SU-DHL-6 (cell line): ENCODE data around the gene GLS.

ENCODE experiments used
- H2AFZ ChIP-seq: fragments of 200-600 bp; sonication (generic); 2 replicates; pipeline ENCODE4 v1.6.1; 2014; ENCODE audit warnings: low read depth, mild to moderate bottlenecking, moderate library complexity, mixed read lengths, antibody characterized with exemption, low read length; ENCODE audit not compliant: severe bottlenecking
- H3F3A ChIP-seq: fragments of 200-600 bp; shearing (Covaris generic); 2 replicates; pipeline ENCODE4 v1.6.0; 2016; ENCODE audit warnings: antibody characterized with exemption, mild to moderate bottlenecking; ENCODE audit not compliant: insufficient read depth
- H3K27ac ChIP-seq: fragments of 200-600 bp; sonication (generic); 2 replicates; pipeline ENCODE4 v1.5.1; 2016; ENCODE audit warnings: low read depth, mild to moderate bottlenecking, low read length, moderate library complexity, mixed read lengths
- H3K27me3 ChIP-seq: fragments of 200-600 bp; sonication (generic), shearing (Covaris generic); 2 replicates; pipeline ENCODE4 v1.6.0; 2014; ENCODE audit warnings: mild to moderate bottlenecking, low read length
- H3K36me3 ChIP-seq: fragments of 200-600 bp; sonication (generic); 2 replicates; pipeline ENCODE4 v1.6.1; 2014; ENCODE audit warnings: mild to moderate bottlenecking, low read length, mixed read lengths
- H3K4me2 ChIP-seq: fragments of 300-600, 200-600 bp; shearing (Covaris generic), sonication (generic); 2 replicates; pipeline ENCODE4 v1.6.0; 2014; ENCODE audit warnings: low read length, low read depth, mild to moderate bottlenecking; ENCODE audit not compliant: poor library complexity, severe bottlenecking
- H3K4me3 ChIP-seq: fragments of 200-600 bp; sonication (generic); 2 replicates; pipeline ENCODE4 v1.5.1; 2014; ENCODE audit warnings: antibody characterized with exemption, low read length, mild to moderate bottlenecking, mixed read lengths; ENCODE audit not compliant: insufficient read depth, poor library complexity, severe bottlenecking
- H3K79me2 ChIP-seq: fragments of 200-600 bp; sonication (generic); 2 replicates; pipeline ENCODE4 v1.6.1; 2014; ENCODE audit warnings: mild to moderate bottlenecking, low read length, moderate library complexity; ENCODE audit not compliant: insufficient read depth
- H3K9ac ChIP-seq: fragments of 200-600 bp; sonication (generic); 2 replicates; pipeline ENCODE4 v1.7.0; 2014; ENCODE audit warnings: mild to moderate bottlenecking, low read length
- H3K9me2 ChIP-seq: fragments of 200-600 bp; sonication (generic); replicated peaks from 2 replicates; pipeline ENCODE4 v1.6.1; 2014; ENCODE audit warnings: low read length; ENCODE audit not compliant: insufficient read depth
- H3K9me3 ChIP-seq: fragments of 200-600 bp; sonication (generic); 2 replicates; pipeline ENCODE4 v1.6.1; 2014; ENCODE audit warnings: low read length, mixed read lengths; ENCODE audit not compliant: insufficient read depth
- H4K20me1 ChIP-seq: fragments of 200-600 bp; sonication (generic); 2 replicates; pipeline ENCODE4 v1.6.1; 2014; ENCODE audit warnings: low read depth, mild to moderate bottlenecking, antibody characterized with exemption, low read length, moderate library complexity, mixed read lengths
- CTCF ChIP-seq: fragments of 200-600 bp; sonication (generic); IDR thresholded peaks from one replicate; pipeline ENCODE4 v1.5.1; 2017; ENCODE audit warnings: antibody characterized with exemption, mild to moderate bottlenecking, low read length, moderate library complexity; ENCODE audit not compliant: insufficient read depth, poor library complexity, severe bottlenecking
- EZH2phosphoT487 ChIP-seq: fragments of 200-600 bp; sonication (generic), shearing (Covaris generic); conservative IDR thresholded peaks from 2 replicates; pipeline ENCODE4 v1.6.1; 2018; ENCODE audit warnings: mild to moderate bottlenecking, antibody characterized with exemption, low read length, moderate library complexity, mixed read lengths

GLS gene

DNA sequence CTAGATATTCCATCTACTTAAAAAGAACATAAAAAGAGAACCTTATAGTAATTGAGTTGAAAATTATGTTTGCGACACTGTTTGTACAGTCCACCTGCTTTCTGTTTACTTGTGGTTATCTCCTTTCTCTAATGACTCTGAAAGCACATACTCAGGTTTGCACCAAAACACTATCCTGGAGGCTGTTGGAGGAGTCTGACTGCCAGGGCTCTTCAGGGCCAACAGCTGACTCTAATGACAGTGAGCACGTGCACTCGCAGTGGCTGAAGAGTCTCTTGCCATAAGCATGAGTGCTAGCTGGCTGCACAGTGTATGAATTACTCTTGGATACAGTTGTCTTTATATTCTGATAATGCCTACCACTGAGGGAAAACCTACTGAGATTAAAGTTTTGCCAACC is 16.7 kb upstream of the GLS start:
- Histone ChIP-seq H3K79me2 (no peaks in the 10 kb centered on the region), H3K9me3 (no peaks in the 10 kb centered on the region), H3K9me2 (no peaks in the 10 kb centered on the region), H3K4me2 (no peak overlapping the region), H2AFZ (no peak overlapping the region), H3K4me3 (no peak overlapping the region), H3K27ac (no peak overlapping the region), H3K36me3 (no peaks in the 10 kb centered on the region), H3K9ac (no peak overlapping the region), H3K27me3 (no peaks in the 10 kb centered on the region), H3F3A (no peaks in the 10 kb centered on the region), H4K20me1 (no peaks in the 10 kb centered on the region)
- TF ChIP-seq CTCF = no peak
- no peak for TF ChIP-seq EZH2phosphoT487

- Histone ChIP-seq H3K9ac (no peak overlapping the region), H3K27me3 (no peaks in the 10 kb centered on the region), H3K9me2 (no peaks in the 10 kb centered on the region), H3F3A (no peaks in the 10 kb centered on the region), H3K79me2 (no peaks in the 10 kb centered on the region), H3K9me3 (no peaks in the 10 kb centered on the region), H3K4me2 (no peak overlapping the region), H3K36me3 (no peaks in the 10 kb centered on the region), H4K20me1 (no peaks in the 10 kb centered on the region), H2AFZ (no peak overlapping the region), H3K4me3 (no peak overlapping the region), H3K27ac (no peak overlapping the region)
- TF ChIP-seq CTCF (no peak), EZH2phosphoT487 (no peak)
Observed at GRCh38 chr2:190864375-190864774, 16.2 kb upstream of the GLS start.

DNA sequence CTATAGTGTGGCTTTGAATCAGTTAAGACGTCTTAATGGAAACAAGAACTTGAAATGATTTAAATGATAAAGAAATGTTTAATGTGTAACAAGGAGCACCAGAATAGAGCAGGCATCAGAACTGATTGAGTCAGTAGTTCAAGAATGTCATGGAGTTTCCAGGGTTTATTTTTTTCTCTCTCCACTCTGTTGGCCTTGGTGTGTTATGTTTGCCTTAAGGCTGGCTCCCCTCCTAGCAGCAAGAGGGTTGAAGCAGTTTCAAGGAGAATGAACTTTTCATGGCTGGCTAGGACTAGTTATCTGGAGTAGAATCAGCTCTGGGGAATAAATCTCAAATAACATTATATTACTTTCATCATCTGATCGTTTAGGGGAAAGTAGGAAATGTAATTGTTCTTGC is 13.4 kb upstream of the GLS start:
- Histone ChIP-seq H3K27me3 (no peaks in the 10 kb centered on the region), H3K4me3 (no peak overlapping the region), H3K4me2 (no peak overlapping the region), H2AFZ (no peak overlapping the region), H3F3A (no peaks in the 10 kb centered on the region), H3K79me2 (no peaks in the 10 kb centered on the region), H3K9me3 (no peaks in the 10 kb centered on the region), H4K20me1 (no peaks in the 10 kb centered on the region), H3K9me2 (no peaks in the 10 kb centered on the region), H3K27ac (no peak overlapping the region), H3K9ac (no peak overlapping the region), H3K36me3 (no peaks in the 10 kb centered on the region)
- TF ChIP-seq EZH2phosphoT487 (no peak), CTCF (no peak)

GRCh38 chr2:190867832-190868231 is 12.8 kb upstream of the GLS start:
- Histone ChIP-seq H3K27ac (no peak overlapping the region), H3K9ac (no peak overlapping the region), H3K4me2 (no peak overlapping the region), H2AFZ (no peak overlapping the region), H3K9me2 (no peaks in the 10 kb centered on the region), H3K79me2 (no peaks in the 10 kb centered on the region), H4K20me1 (no peaks in the 10 kb centered on the region), H3K9me3 (no peaks in the 10 kb centered on the region), H3K36me3 (no peaks in the 10 kb centered on the region), H3K27me3 (no peaks in the 10 kb centered on the region), H3F3A (no peaks in the 10 kb centered on the region), H3K4me3 (no peak overlapping the region)
- TF ChIP-seq CTCF (no peak), EZH2phosphoT487 (no peak)
